IMR-90 (cell line): Measurements from ENCODE around the gene MGAT4C. TPM values are rescaled to one million over a fixed set of nuclear protein-coding genes. Genes with fewer than 3 reads are reported as not detected.

Experiments used
- ATAC-seq: fragments of 200-7000 bp; cut with Tn5 transposase; 2 replicates; pipeline ENCODE4 v1.9.1; 2020; ENCODE audit warnings: low read depth, mild to moderate bottlenecking, moderate library complexity
- BruUV-seq: library from RNA; stranded (reverse); fragments of 400-500 nt; replicated peaks from 2 replicates; lab custom pipeline; 2021; lab: Mats Ljungman, UMichigan
- CTCF ChIA-PET: fragments of 300-600 bp; formaldehyde crosslinking; extraction: SDS; loops from one replicate; lab custom pipeline; 2021; ENCODE audit warnings: antibody characterized with exemption; lab: Yijun Ruan, JAX
- POLR2A ChIA-PET: fragments of 300-600 bp; sonication (Branson Sonifier 250); formaldehyde crosslinking; loops from one replicate; lab custom pipeline; 2022; ENCODE audit warnings: antibody characterized with exemption; ENCODE audit not compliant: unreplicated experiment; lab: Charles Lee
- DNase-seq: peaks from one replicate; pipeline ENCODE4 v3.0.0; 2013
- H2AFZ ChIP-seq: replicated peaks from 2 replicates; pipeline ENCODE3; 2013; ENCODE audit warnings: low read length, mild to moderate bottlenecking; ENCODE audit not compliant: poor library complexity
- H2AK5ac ChIP-seq: 2 replicates; pipeline ENCODE4 v1.6.1; 2013; ENCODE audit warnings: low read depth, low read length, inconsistent platforms
- H2AK9ac ChIP-seq: replicated peaks from 2 replicates; pipeline ENCODE3; 2013; ENCODE audit warnings: mild to moderate bottlenecking, low read depth, low read length, moderate library complexity; ENCODE audit not compliant: poor library complexity
- H2BK120ac ChIP-seq: 2 replicates; pipeline ENCODE4 v1.6.1; 2013; ENCODE audit warnings: low read depth, low read length, inconsistent platforms
- H2BK15ac ChIP-seq: 3 replicates; pipeline ENCODE4 v1.6.1; 2013; ENCODE audit warnings: low read depth, low read length, inconsistent platforms
- H2BK20ac ChIP-seq: 2 replicates; pipeline ENCODE4 v1.6.1; 2013; ENCODE audit warnings: low read depth, mild to moderate bottlenecking, inconsistent platforms, low read length, moderate library complexity
- H2BK5ac ChIP-seq: 2 replicates; pipeline ENCODE4 v1.6.1; 2013; ENCODE audit warnings: mild to moderate bottlenecking, low read depth, low read length, inconsistent platforms; ENCODE audit not compliant: poor library complexity, severe bottlenecking
- H3K14ac ChIP-seq: replicated peaks from 2 replicates; pipeline ENCODE4 v1.6.1; 2013; ENCODE audit warnings: low read depth, low read length, inconsistent platforms
- H3K18ac ChIP-seq: 2 replicates; pipeline ENCODE4 v1.6.1; 2013; ENCODE audit warnings: low read depth, low read length, control low read depth
- H3K23ac ChIP-seq: 2 replicates; pipeline ENCODE4 v1.6.1; 2013; ENCODE audit warnings: low read depth, low read length, inconsistent platforms
- H3K27ac ChIP-seq: 2 replicates; pipeline ENCODE4 v1.5.1; 2013; ENCODE audit warnings: mild to moderate bottlenecking, control low read depth, low read length; ENCODE audit not compliant: insufficient read depth
- H3K27me3 ChIP-seq: 2 replicates; pipeline ENCODE4 v1.6.1; 2013; ENCODE audit warnings: low read length; ENCODE audit not compliant: control insufficient read depth, insufficient read depth
- H3K36me3 ChIP-seq: 2 replicates; pipeline ENCODE4 v1.6.1; 2013; ENCODE audit warnings: low read length, mixed read lengths; ENCODE audit not compliant: control insufficient read depth, insufficient read depth
- H3K4ac ChIP-seq: 2 replicates; pipeline ENCODE4 v1.6.1; 2013; ENCODE audit warnings: low read depth, low read length, inconsistent platforms
- H3K4me1 ChIP-seq: 2 replicates; pipeline ENCODE4 v1.6.1; 2013; ENCODE audit warnings: low read length, mixed read lengths; ENCODE audit not compliant: control insufficient read depth, insufficient read depth
- H3K4me2 ChIP-seq: 2 replicates; pipeline ENCODE4 v1.6.1; 2013; ENCODE audit warnings: low read depth, mild to moderate bottlenecking, control low read depth, low read length, moderate library complexity
- H3K4me3 ChIP-seq: 2 replicates; pipeline ENCODE4 v1.5.1; 2013; ENCODE audit warnings: low read depth, mild to moderate bottlenecking, control low read depth, low read length, moderate library complexity; ENCODE audit not compliant: insufficient read depth
- H3K56ac ChIP-seq: 2 replicates; pipeline ENCODE4 v1.6.1; 2013; ENCODE audit warnings: low read length, inconsistent platforms; ENCODE audit not compliant: insufficient read depth; ENCODE audit errors: extremely low read depth
- H3K79me1 ChIP-seq, 2 experiments: 2 replicates each; pipeline ENCODE4 v1.6.1; 2013; ENCODE audit warnings: low read length in 2 of 2, inconsistent platforms in 1 of 2, low read depth in 1 of 2
- H3K9ac ChIP-seq: 2 replicates; pipeline ENCODE4 v1.6.1; 2013; ENCODE audit warnings: low read depth, low read length, control low read depth
- H3K9me1 ChIP-seq: 2 replicates; pipeline ENCODE4 v1.6.1; 2013; ENCODE audit warnings: low read length, inconsistent platforms; ENCODE audit not compliant: insufficient read depth
- H3K9me3 ChIP-seq: 2 replicates; pipeline ENCODE4 v1.6.1; 2013; ENCODE audit warnings: low read length; ENCODE audit not compliant: control insufficient read depth, insufficient read depth
- H4K20me1 ChIP-seq: 2 replicates; pipeline ENCODE4 v1.6.1; 2013; ENCODE audit warnings: low read length, inconsistent platforms; ENCODE audit not compliant: insufficient read depth
- H4K5ac ChIP-seq: 2 replicates; pipeline ENCODE4 v1.6.1; 2013; ENCODE audit warnings: mild to moderate bottlenecking, low read depth, low read length, control low read depth
- H4K8ac ChIP-seq, 2 experiments: 2 replicates each; pipeline ENCODE4 v1.6.1; 2013; ENCODE audit warnings: low read depth in 2 of 2, low read length in 2 of 2, control low read depth in 1 of 2, inconsistent platforms in 1 of 2
- H4K91ac ChIP-seq: 2 replicates; pipeline ENCODE4 v1.6.1; 2013; ENCODE audit warnings: low read depth, low read length, inconsistent platforms; ENCODE audit not compliant: insufficient read depth
- BHLHE40 ChIP-seq: fragments of 150-350 bp; IDR thresholded peaks from 2 replicates; pipeline ENCODE4 v1.6.1; 2016; ENCODE audit warnings: mild to moderate bottlenecking, low read depth, low read length
- CEBPB ChIP-seq: IDR thresholded peaks from 2 replicates; pipeline ENCODE4 v1.6.1; 2012; ENCODE audit warnings: low read depth, low read length, improper control_type of control experiment
- CHD1 ChIP-seq: IDR thresholded peaks from 2 replicates; pipeline ENCODE4 v1.6.1; 2012; ENCODE audit warnings: low read depth, low read length, improper control_type of control experiment
- FOS ChIP-seq: fragments of 150-350 bp; IDR thresholded peaks from 2 replicates; pipeline ENCODE4 v1.6.1; 2016; ENCODE audit warnings: low read depth, low read length
- MAFK ChIP-seq: IDR thresholded peaks from 2 replicates; pipeline ENCODE4 v1.6.1; 2012; ENCODE audit warnings: low read depth, low read length, improper control_type of control experiment
- MAZ ChIP-seq: IDR thresholded peaks from 2 replicates; pipeline ENCODE4 v1.6.1; 2012; ENCODE audit warnings: low read depth, mild to moderate bottlenecking, low read length, improper control_type of control experiment, moderate library complexity, borderline replicate concordance
- MXI1 ChIP-seq: IDR thresholded peaks from 2 replicates; pipeline ENCODE4 v1.6.1; 2012; ENCODE audit warnings: low read depth, mild to moderate bottlenecking, low read length, moderate library complexity, borderline replicate concordance
- NFE2L2 ChIP-seq: fragments of 150-350 bp; IDR thresholded peaks from 2 replicates; pipeline ENCODE4 v1.6.1; 2016; ENCODE audit warnings: low read depth, mild to moderate bottlenecking, low read length
- POLR2A ChIP-seq: IDR thresholded peaks from 2 replicates; pipeline ENCODE4 v1.6.1; 2012; ENCODE audit warnings: mild to moderate bottlenecking, low read depth, low read length
- RAD21 ChIP-seq: IDR thresholded peaks from 2 replicates; pipeline ENCODE4 v1.6.1; 2012; ENCODE audit warnings: low read length, improper control_type of control experiment
- RCOR1 ChIP-seq: IDR thresholded peaks from 2 replicates; pipeline ENCODE4 v1.6.1; 2012; ENCODE audit warnings: mild to moderate bottlenecking, low read length, improper control_type of control experiment; ENCODE audit not compliant: insufficient replicate concordance
- RFX5 ChIP-seq: IDR thresholded peaks from 2 replicates; pipeline ENCODE4 v1.8.0; 2012; ENCODE audit warnings: low read depth, mild to moderate bottlenecking, low read length, moderate library complexity
- SMC3 ChIP-seq: fragments of 150-350 bp; IDR thresholded peaks from 2 replicates; pipeline ENCODE4 v1.6.1; 2016; ENCODE audit warnings: low read depth, mild to moderate bottlenecking, antibody characterized with exemption, low read length, moderate library complexity
- WGBS, 2 experiments: methylation state at CpG; one replicate each; pipeline versions ENCODE4 v1.1.5 to v1.1.7; 2013; ENCODE audit warnings: missing lambda C conversion rate in 2 of 2; ENCODE audit not compliant: insufficient read length in 1 of 2; ENCODE audit errors: extremely low coverage in 2 of 2; 5-methylcytosine and 5-hydroxymethylcytosine counted together
- dilution Hi-C: fragments of 300-500 bp; cut with HindIII; formaldehyde crosslinking; loops from one replicate; pipeline ENCODE4 v1.14.3; 2018; ENCODE audit warnings: low sequenced_read_pairs; ENCODE audit not compliant: unreplicated experiment
- in situ Hi-C: fragments of 300-500 bp; cut with MboI; formaldehyde crosslinking; loops from 3 replicates; pipeline ENCODE4 v1.14.3; 2019; ENCODE audit warnings: low sequenced_read_pairs, inconsistent platforms, mixed read lengths
- intact Hi-C: fragments of 100-400 bp; cut with micrococcal nuclease; formaldehyde crosslinking; loops from 2 replicates; pipeline ENCODE4 v1.10.0; 2022
- polyA plus RNA-seq, 3 experiments: library from polyadenylated mRNA; depleted of rRNA; stranded (reverse); fragments of >200 nt; gene quantifications; 2 replicates each; pipeline ENCODE4 v1.2.3, GENCODE V29; 2012; ENCODE audit warnings: low replicate concordance in 1 of 3
- total RNA-seq: library from RNA; depleted of rRNA; stranded (reverse); fragments of >200 nt; gene quantifications from 2 replicates; pipeline ENCODE4 v1.2.3, GENCODE V29; 2012
- TF ChIP-seq, protein P1 (sequence below): fragments of 150-350 bp; IDR thresholded peaks from 2 replicates; pipeline ENCODE4 v1.6.1; 2016; ENCODE audit warnings: low read depth, mild to moderate bottlenecking, low read length, moderate library complexity, borderline replicate concordance
- TF ChIP-seq, protein P2 (sequence below): fragments of 150-350 bp; IDR thresholded peaks from 2 replicates; pipeline ENCODE4 v1.6.1; 2017; ENCODE audit warnings: mild to moderate bottlenecking, antibody characterized with exemption, low read length, low read depth
- TF ChIP-seq, protein P3 (sequence below): conservative IDR thresholded peaks from 2 replicates; pipeline ENCODE4 v1.5.1; 2012; ENCODE audit warnings: mild to moderate bottlenecking, low read depth, low read length, improper control_type of control experiment

The MGAT4C gene
- total and polyA plus RNA-seq, 2 of the 4 experiments (the other 2 are of a cell fraction), result not detected

DNA sequence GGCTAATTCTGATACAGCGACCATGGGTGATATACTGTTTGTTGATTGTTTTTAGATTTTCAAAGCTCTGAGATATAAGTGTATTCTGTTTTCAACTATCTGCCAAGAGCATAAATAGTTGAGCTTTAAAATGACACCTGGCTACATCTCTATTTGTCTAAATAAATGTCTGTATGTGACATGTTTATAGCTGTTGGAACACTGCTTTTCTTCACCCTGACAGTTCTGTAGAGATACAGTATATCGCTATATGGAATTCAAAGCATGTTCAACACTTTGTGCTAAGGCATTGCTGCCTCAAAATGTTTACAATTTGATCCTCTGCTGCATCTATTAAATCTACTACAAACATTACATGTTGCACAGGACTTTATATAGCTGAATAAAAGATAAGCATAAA, 27.4 kb upstream of the MGAT4C start:
- Histone ChIP-seq H3K14ac (no peak overlapping the region), H3K4me2 (no peak overlapping the region), H2BK15ac (no peak overlapping the region), H4K5ac (no peak overlapping the region), H3K36me3 (no peaks in the 10 kb centered on the region), H2BK120ac (no peak overlapping the region), H3K9me3 (no peaks in the 10 kb centered on the region), H2AK9ac (no peak overlapping the region), H3K4ac (no peak overlapping the region), H3K79me1 (no peaks in the 10 kb centered on the region), H3K18ac (no peak overlapping the region), H3K4me3 (no peak overlapping the region), H3K23ac (no peak overlapping the region), H4K91ac (no peak overlapping the region), H3K9me1 (no peaks in the 10 kb centered on the region), H2AFZ (no peak overlapping the region), H3K9ac (no peak overlapping the region), H4K20me1 (no peaks in the 10 kb centered on the region), H3K27ac (no peak overlapping the region), H4K8ac (no peak overlapping the region), H3K4me1 (no peaks in the 10 kb centered on the region), H2BK5ac (no peak overlapping the region), H2AK5ac (no peak overlapping the region), H3K56ac (no peak overlapping the region), H2BK20ac (no peak overlapping the region), H3K27me3 (no peaks in the 10 kb centered on the region)
- TF ChIP-seq NFE2L2 (no peak), RFX5 (no peak), BHLHE40 (no peak), FOS (no peak), CEBPB (no peak), SMC3 (no peak), MAFK (no peak), CHD1 (no peak), POLR2A (no peak), MAZ (no peak), MXI1 (no peak), RAD21 (no peak), RCOR1 (no peak)
- TF ChIP-seq, protein P1, sequence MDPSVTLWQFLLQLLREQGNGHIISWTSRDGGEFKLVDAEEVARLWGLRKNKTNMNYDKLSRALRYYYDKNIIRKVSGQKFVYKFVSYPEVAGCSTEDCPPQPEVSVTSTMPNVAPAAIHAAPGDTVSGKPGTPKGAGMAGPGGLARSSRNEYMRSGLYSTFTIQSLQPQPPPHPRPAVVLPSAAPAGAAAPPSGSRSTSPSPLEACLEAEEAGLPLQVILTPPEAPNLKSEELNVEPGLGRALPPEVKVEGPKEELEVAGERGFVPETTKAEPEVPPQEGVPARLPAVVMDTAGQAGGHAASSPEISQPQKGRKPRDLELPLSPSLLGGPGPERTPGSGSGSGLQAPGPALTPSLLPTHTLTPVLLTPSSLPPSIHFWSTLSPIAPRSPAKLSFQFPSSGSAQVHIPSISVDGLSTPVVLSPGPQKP, result no peak
- TF ChIP-seq, protein P2, sequence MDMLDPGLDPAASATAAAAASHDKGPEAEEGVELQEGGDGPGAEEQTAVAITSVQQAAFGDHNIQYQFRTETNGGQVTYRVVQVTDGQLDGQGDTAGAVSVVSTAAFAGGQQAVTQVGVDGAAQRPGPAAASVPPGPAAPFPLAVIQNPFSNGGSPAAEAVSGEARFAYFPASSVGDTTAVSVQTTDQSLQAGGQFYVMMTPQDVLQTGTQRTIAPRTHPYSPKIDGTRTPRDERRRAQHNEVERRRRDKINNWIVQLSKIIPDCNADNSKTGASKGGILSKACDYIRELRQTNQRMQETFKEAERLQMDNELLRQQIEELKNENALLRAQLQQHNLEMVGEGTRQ, result no peak
- TF ChIP-seq, protein P3, sequence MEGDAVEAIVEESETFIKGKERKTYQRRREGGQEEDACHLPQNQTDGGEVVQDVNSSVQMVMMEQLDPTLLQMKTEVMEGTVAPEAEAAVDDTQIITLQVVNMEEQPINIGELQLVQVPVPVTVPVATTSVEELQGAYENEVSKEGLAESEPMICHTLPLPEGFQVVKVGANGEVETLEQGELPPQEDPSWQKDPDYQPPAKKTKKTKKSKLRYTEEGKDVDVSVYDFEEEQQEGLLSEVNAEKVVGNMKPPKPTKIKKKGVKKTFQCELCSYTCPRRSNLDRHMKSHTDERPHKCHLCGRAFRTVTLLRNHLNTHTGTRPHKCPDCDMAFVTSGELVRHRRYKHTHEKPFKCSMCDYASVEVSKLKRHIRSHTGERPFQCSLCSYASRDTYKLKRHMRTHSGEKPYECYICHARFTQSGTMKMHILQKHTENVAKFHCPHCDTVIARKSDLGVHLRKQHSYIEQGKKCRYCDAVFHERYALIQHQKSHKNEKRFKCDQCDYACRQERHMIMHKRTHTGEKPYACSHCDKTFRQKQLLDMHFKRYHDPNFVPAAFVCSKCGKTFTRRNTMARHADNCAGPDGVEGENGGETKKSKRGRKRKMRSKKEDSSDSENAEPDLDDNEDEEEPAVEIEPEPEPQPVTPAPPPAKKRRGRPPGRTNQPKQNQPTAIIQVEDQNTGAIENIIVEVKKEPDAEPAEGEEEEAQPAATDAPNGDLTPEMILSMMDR, result no peak
- ATAC-seq (no peak), DNase-seq (no peak)
- intact Hi-C loops, result no loop called here
- POLR2A ChIA-PET, result no interaction called here
- in situ Hi-C loops, result no loop called here
- CTCF ChIA-PET, result interaction anchor here (0.7 kb wide), 1 partner anchor 108 kb away, joined by 5 read pairs; no protein-coding TSS in a partner anchor
- no CpG with 5 or more reads among the region's 2 CpGs for WGBS, 2 experiments
- dilution Hi-C loops, result no loop called here
- no TSS peak for BruUV-seq
